Caco-2 (cell line): ENCODE results near the gene NUDCD3. TPM values are rescaled to one million over a fixed set of nuclear protein-coding genes. Genes with fewer than 3 reads are reported as not detected.

Experiments
- BruUV-seq: library from RNA; stranded (reverse); fragments of 400-500 nt; replicated peaks from 2 replicates; lab custom pipeline; 2021; lab: Mats Ljungman, UMichigan
- CTCF ChIA-PET: fragments of 300-600 bp; sonication (Branson Sonifier 250); formaldehyde crosslinking; loops from one replicate; lab custom pipeline; 2022; ENCODE audit warnings: antibody characterized with exemption; lab: Charles Lee
- POLR2A ChIA-PET: fragments of 300-600 bp; sonication (Branson Sonifier 250); formaldehyde crosslinking; loops from one replicate; lab custom pipeline; 2022; ENCODE audit warnings: antibody characterized with exemption; lab: Charles Lee
- DNase-seq, 2 experiments: peaks; one replicate each; pipeline versions ENCODE4 v3.0.0 to v3.0.0-alpha.2; 2020 to 2022
- H3K27me3 ChIP-seq: replicated peaks from 2 replicates; pipeline ENCODE4 v1.6.0; 2011; ENCODE audit warnings: low read length; ENCODE audit not compliant: control insufficient read depth, insufficient read depth
- H3K36me3 ChIP-seq: 2 replicates; pipeline ENCODE4 v1.5.1; 2011; ENCODE audit warnings: low read length; ENCODE audit not compliant: control insufficient read depth, insufficient read depth
- H3K4me1 ChIP-seq: fragments of 250-450 bp; sonication (Bioruptor Pico); 2 replicates; pipeline ENCODE4 v1.5.1; 2020; ENCODE audit warnings: mild to moderate bottlenecking
- H3K4me3 ChIP-seq: 2 replicates; pipeline ENCODE4 v1.5.1; 2011; ENCODE audit warnings: low read depth, mild to moderate bottlenecking, control low read depth, low read length
- H3K9me3 ChIP-seq: fragments of 250-450 bp; sonication (Bioruptor Pico); 2 replicates; pipeline ENCODE4 v1.5.1; 2020; ENCODE audit warnings: mild to moderate bottlenecking, moderate library complexity
- H3K27ac Mint-ChIP-seq: one replicate; pipeline ENCODE4 v1.8.0; 2022; ENCODE audit warnings: mixed read lengths; ENCODE audit not compliant: unreplicated experiment
- H3K27me3 Mint-ChIP-seq: one replicate; pipeline ENCODE4 v1.8.0; 2022; ENCODE audit warnings: mixed read lengths; ENCODE audit not compliant: insufficient read depth, unreplicated experiment
- H3K36me3 Mint-ChIP-seq: one replicate; pipeline ENCODE4 v1.8.0; 2022; ENCODE audit warnings: mild to moderate bottlenecking, mixed read lengths; ENCODE audit not compliant: insufficient read depth, unreplicated experiment
- H3K4me1 Mint-ChIP-seq: one replicate; pipeline ENCODE4 v1.8.0; 2022; ENCODE audit warnings: low read depth, mixed read lengths; ENCODE audit not compliant: unreplicated experiment
- H3K4me3 Mint-ChIP-seq: one replicate; pipeline ENCODE4 v1.8.0; 2022; ENCODE audit warnings: mild to moderate bottlenecking, moderate library complexity, mixed read lengths; ENCODE audit not compliant: unreplicated experiment
- H3K9me3 Mint-ChIP-seq: one replicate; pipeline ENCODE4 v1.8.0; 2022; ENCODE audit warnings: mixed read lengths; ENCODE audit not compliant: unreplicated experiment
- CTCF ChIP-seq, 2 experiments: fragments of 200-600 bp in 1 of 2; IDR thresholded peaks; 1 replicate in 1 of 2; 2 replicates in 1 of 2; pipeline versions ENCODE4 v1.5.1 to v1.8.0; 2011 to 2022; ENCODE audit warnings: antibody characterized with exemption in 1 of 2, control low read depth in 1 of 2, inconsistent platforms in 1 of 2, low read depth in 1 of 2, low read length in 1 of 2, mild to moderate bottlenecking in 1 of 2, moderate library complexity in 1 of 2; ENCODE audit not compliant: insufficient read depth in 1 of 2, severe bottlenecking in 1 of 2, unreplicated experiment in 1 of 2
- intact Hi-C: fragments of 100-400 bp; cut with micrococcal nuclease; formaldehyde crosslinking; loops from one replicate; pipeline ENCODE4 v1.10.0; 2022; ENCODE audit not compliant: unreplicated experiment
- total RNA-seq: library from RNA; stranded (reverse); gene quantifications from 2 replicates; pipeline ENCODE4 v1.2.3, GENCODE V29; 2022

Gene NUDCD3
- total RNA-seq, 1 experiment from 2014 or later, result 116 TPM

DNA sequence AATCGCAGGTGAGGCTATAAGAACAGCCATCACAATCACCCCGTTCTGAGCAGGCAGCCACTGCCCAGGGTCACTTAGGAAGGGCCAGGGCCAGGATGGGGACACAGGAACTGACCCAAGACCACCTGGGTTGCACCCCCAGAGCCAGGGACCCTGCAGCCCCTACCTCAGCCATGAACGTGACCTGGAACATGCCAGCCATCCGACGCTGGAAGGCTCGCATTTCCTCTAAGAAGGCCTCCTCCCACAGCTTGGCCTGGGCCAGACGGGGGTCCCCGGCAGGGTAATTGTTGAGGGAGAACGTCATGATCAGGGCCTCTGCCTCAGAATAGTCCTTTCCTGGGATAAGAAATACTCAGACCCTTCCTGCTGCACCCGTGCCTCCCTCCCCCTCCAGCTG, 45.6 kb upstream of the NUDCD3 start:
- POLR2A ChIA-PET, result no interaction called here

GRCh38 chr7:44535348-44536064, 45.0 kb upstream of the NUDCD3 start:
- Histone ChIP-seq H3K9me3 (no peaks in the 10 kb centered on the region), H3K4me3 (no peak overlapping the region), H3K27me3 (no peaks in the 10 kb centered on the region), H3K36me3 (peaks cover 1% of the 10 kb centered on the region), H3K4me1 (peaks cover under 1% of the 10 kb centered on the region)
- ChIA-PET POLR2A (no interaction called here), CTCF (no interaction called here)
- Mint-ChIP-seq H3K4me1 (peaks cover 6% of the 10 kb centered on the region), H3K9me3 (no peaks in the 10 kb centered on the region), H3K27ac (no peak overlapping the region), H3K27me3 (no peaks in the 10 kb centered on the region), H3K36me3 (peaks cover 5% of the 10 kb centered on the region), H3K4me3 (no peak overlapping the region)
- no peak for DNase-seq
- intact Hi-C loops, result no loop called here
- BruUV-seq, result no TSS peak
- no peak for TF ChIP-seq CTCF (IDR thresholded peaks at IDR 0.05; ENCODE audit: insufficient read depth in 1 of 2, low read depth in 1 of 2, low read length in 1 of 2, severe bottlenecking in 1 of 2, unreplicated experiment in 1 of 2)

More for the DNA sequence above, 45.6 kb upstream of the NUDCD3 start:
- no peak overlapping the region for H3K4me3 Mint-ChIP-seq
- Histone ChIP-seq H3K9me3 (no peaks in the 10 kb centered on the region), H3K4me3 (no peak overlapping the region), H3K36me3 (peaks cover 1% of the 10 kb centered on the region), H3K4me1 (peaks cover 7% of the 10 kb centered on the region), H3K27me3 (no peaks in the 10 kb centered on the region)
- CTCF ChIA-PET, result no interaction called here
- H3K9me3 Mint-ChIP-seq, result no peaks in the 10 kb centered on the region
- no TSS peak for BruUV-seq
- no peak for DNase-seq
- H3K27ac Mint-ChIP-seq, result no peak overlapping the region
- H3K27me3 Mint-ChIP-seq, result no peaks in the 10 kb centered on the region
- peaks cover 5% of the 10 kb centered on the region for H3K36me3 Mint-ChIP-seq
- H3K4me1 Mint-ChIP-seq, result peaks cover 6% of the 10 kb centered on the region
- TF ChIP-seq CTCF (IDR thresholded peaks at IDR 0.05; ENCODE audit: insufficient read depth in 1 of 2, low read depth in 1 of 2, low read length in 1 of 2, severe bottlenecking in 1 of 2, unreplicated experiment in 1 of 2), result no peak
- intact Hi-C loops, result no loop called here

GRCh38 chr7:44534501-44534900, 44.0 kb upstream of the NUDCD3 start:
- Histone ChIP-seq H3K27me3 (no peaks in the 10 kb centered on the region), H3K9me3 (no peaks in the 10 kb centered on the region), H3K36me3 (no peaks in the 10 kb centered on the region; the same call in none of the 2 replicates), H3K4me1 (no peaks in the 10 kb centered on the region), H3K4me3 (no peak overlapping the region)
- BruUV-seq, result no TSS peak
- Mint-ChIP-seq H3K36me3 (peaks cover 5% of the 10 kb centered on the region), H3K27me3 (no peaks in the 10 kb centered on the region), H3K9me3 (no peaks in the 10 kb centered on the region), H3K27ac (no peak overlapping the region), H3K4me1 (peaks cover 6% of the 10 kb centered on the region), H3K4me3 (no peak overlapping the region)
- peak; percentile 61 to 67 for DNase-seq
- peak; percentile 50 to 63 for TF ChIP-seq CTCF (IDR thresholded peaks at IDR 0.05; ENCODE audit: insufficient read depth in 1 of 2, low read depth in 1 of 2, low read length in 1 of 2, severe bottlenecking in 1 of 2, unreplicated experiment in 1 of 2)
- intact Hi-C loops, result no loop called here
- CTCF ChIA-PET, result interaction anchor here (0.6 to 1.1 kb wide), 7 partner anchors 10 to 294 kb away, joined by 3 to 7 read pairs (median 3); partner anchors contain the start of genes DDX56 and NUDCD3
- POLR2A ChIA-PET, result interaction anchor here (0.7 kb wide), 1 partner anchor 48 kb away, joined by 3 read pairs; no protein-coding TSS in a partner anchor
